ENCODE measurements around the gene KCTD20.

Gene KCTD20

GRCh38 chr6:36499918-36500317, 57.1 kb downstream of the KCTD20 start:
- no peak for DNase-seq

GRCh38 chr6:36501686-36502085, 58.9 kb downstream of the KCTD20 start:
- no peak for DNase-seq

DNA sequence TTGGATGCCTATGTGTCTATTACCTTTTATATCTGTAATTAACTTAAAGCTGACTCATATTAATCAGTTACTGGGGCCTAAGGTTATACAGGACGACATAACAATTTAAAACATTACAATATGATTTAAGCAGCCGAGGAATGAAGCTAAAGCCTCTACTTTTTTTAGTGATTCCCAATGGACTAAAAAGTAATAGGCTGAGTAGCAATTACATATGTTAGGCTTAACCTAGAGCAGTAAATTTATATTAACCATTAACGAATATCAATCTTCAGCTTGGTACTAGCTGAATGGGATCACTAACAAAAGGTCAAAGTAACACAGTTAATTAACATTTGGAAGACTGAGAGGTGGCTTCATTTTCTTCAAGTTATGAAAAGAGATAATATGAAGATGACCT, 61.4 kb downstream of the KCTD20 start:
- no peak for DNase-seq

- no peak for DNase-seq
These were observed 62.2 kb downstream of the KCTD20 start for GRCh38 chr6:36504982-36505381.

DNA sequence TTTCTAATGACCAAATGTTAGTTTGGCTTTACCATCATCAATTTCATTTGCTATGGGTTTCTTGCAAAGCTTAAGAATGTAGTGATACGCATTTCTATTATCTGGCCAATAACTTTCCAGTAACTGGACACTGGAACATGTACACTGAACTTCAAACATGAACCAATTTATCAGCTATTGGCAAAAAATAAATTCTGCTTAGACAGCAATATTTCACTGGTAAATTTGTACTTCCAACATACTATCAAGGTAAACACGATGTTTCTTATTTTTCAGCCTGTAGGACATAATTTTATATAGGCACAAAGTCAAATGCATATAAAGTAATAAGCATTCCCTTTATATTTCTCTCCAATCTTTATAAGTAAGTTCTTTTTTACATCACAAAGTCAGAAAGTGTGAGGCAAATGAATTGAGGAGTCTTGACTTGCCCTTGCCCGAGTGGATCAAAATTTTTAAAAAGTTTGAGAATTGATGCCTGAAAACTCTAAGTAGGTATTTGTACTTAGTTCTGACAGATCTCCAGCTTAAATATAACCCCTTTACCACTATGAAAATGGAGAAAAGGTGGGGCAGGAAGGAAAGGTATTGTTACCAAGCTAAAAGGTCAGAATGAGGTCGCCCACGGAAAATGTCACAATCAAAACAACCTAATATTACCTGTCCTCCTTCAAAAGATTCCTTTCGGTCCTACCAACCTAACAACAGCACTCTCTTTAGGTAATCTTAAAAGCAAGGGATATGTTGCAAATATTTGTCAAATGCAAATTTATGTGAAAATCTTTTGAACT, 63.1 kb downstream of the KCTD20 start:
- no peak for DNase-seq

DNA sequence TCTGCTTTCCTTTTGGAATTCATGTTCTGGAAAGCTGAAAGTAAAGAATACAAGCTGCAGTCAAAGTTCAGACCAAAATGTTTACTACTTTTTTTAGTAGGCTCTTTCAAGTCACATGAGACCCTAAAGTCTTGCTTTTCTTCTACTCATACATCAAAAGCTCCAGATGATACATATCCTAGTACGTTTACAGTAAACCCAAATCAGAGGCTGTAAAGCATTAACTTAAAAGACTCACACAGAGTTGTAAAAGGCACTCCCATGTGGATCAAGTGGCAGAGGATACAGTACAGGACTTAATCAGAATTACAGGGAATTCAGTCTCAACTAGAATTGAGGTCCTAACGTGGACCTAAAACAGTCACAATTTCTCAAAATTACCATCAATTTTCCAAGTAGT, 63.8 kb downstream of the KCTD20 start:
- DNase-seq: no peak

GRCh38 chr6:36508532-36508931, 65.7 kb downstream of the KCTD20 start:
- DNase-seq: no peak

- DNase-seq: no peak
These were observed 67.6 kb downstream of the KCTD20 start for GRCh38 chr6:36510365-36510764.

- no peak for DNase-seq
These were observed 72.0 kb downstream of the KCTD20 start for GRCh38 chr6:36514554-36515456.

DNA sequence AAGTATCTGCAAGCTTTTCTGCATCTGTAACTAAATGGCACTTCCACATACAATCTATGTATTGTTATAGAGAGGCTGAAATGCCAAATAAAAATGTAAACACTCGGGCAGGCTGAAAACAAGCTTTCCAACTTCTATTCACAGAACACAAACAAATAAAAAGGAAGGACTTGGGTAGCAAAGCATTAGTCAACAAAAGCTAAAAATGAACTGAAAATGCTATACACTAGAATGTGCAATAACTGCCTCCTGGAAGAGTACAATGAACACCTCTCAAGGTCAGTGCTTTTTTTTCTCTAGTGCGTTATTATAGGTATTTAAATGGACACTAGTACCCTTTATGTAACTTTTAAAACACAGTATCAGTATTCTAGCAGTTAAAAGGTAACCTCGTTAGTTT, 73.0 kb downstream of the KCTD20 start:
- DNase-seq: no peak

DNA sequence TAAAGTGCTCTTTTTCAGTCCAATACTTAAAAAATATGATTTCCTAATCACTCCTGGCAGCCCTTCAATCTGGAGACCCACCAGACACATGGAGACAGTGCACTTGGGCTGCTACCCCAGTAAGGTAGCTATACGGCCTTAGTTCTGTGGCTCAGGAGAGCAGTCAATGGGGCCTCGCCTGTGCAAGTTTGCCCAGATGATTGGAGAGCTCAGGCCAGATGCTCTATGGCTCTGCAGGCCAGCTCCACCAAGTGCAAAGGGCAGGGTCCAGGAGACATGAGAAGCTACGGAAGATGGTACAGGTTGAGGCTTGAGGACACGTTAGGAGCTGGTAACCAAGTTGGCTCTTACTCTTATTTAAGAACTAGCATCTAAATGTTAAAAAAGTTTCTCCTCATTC, 73.8 kb downstream of the KCTD20 start:
- no peak for DNase-seq

DNA sequence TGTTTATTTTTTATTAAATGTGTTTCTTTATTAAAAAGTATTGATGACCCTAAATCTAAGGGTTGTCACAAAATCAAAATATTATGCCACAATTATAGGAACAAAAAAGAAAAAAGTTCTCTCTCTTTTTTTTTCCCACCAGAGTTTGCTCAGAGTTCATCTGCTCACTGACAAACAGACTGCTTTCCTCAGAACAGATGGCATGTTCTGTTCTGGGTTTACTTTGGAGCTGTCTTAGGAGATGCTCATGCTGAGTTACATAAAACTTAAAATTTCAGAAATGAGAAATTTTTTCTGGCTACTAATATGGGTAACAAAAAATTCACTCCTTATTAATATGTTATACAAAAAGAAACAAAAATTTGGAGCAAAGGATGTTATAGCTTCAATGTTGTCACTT, 74.2 kb downstream of the KCTD20 start:
- no peak for DNase-seq

- DNase-seq: no peak
These were observed 74.6 kb downstream of the KCTD20 start for GRCh38 chr6:36517408-36517807.

GRCh38 chr6:36519352-36519751, 76.6 kb downstream of the KCTD20 start:
- DNase-seq: no peak

- DNase-seq: no peak
These were observed 80.7 kb downstream of the KCTD20 start for GRCh38 chr6:36523451-36523850.

GRCh38 chr6:36523936-36524499, 81.2 kb downstream of the KCTD20 start:
- DNase-seq: no peak

DNA sequence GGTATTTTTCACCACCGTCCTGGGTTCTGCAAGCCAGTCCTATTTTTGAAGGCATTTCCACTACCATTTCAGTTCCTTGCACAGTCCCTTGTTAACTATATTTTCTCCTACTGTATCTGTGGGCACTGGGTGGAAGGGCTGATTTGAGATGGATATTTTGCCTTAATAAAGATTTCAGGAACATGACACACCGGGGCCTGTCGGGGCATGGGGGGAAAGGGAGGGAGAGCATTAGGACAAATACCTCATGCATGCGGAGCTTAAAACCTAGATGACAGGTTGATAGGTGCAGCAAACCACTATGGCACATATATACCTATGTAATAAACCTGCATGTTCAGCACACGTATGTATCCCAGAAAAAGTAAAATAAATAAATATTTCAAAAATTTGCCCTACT, 82.1 kb downstream of the KCTD20 start:
- DNase-seq: no peak

DNA sequence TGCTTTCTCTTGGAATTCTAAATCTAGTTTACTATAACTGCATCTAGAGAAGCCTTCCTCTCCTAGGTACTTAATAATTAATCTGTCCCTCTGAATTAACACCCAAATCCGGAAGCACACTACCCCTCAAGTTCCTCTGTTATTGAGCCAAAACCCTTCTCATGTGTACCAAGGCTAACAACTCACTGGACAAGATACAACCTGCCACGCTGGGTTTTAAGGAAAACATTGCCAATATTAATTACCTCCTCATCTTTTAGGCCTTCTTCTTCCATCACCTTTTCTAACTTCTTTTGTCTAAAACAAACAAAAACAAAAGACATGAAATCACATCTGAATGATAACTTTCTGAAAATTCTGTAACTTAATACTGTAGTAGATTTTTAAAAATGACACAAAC, 82.5 kb downstream of the KCTD20 start:
- no peak for DNase-seq

GRCh38 chr6:36526066-36526465, 83.3 kb downstream of the KCTD20 start:
- DNase-seq: no peak

DNA sequence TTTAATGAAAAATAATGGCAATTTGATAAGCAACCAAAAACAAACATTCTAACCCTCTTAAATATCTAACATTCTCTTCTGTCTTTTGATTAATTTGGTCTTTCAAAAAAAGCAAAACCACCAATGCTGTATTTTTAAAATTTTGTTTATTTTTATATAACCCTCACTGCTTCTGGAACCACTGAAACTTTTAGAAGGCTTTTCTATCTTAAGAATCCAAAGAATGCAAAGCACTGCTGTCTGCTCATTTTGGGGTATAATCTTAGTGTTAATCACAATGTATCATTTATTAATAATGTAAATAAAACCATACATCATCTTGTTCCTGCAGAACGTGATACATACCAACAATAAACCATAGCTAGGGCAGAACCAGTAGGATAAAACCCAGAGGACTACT, 90.5 kb downstream of the KCTD20 start:
- no peak for DNase-seq

GRCh38 chr6:36536873-36537547, 94.2 kb downstream of the KCTD20 start:
- DNase-seq: no peak

- DNase-seq: no peak
These were observed 97.2 kb downstream of the KCTD20 start for GRCh38 chr6:36539814-36540568.

Measured in CD4-positive, alpha-beta T cell treated with Interferon gamma for 1 hour (primary cell).